ENCODE data around the gene ULK2. TPM values are rescaled to one million over a fixed set of nuclear protein-coding genes. Genes with fewer than 3 reads are reported as not detected.
A peak's percentile ranks its signal among the peaks of the same experiment; 100 is the strongest.

The ULK2 gene
- total RNA-seq, 1 experiment from 2014 or later, result 12.9 TPM

- H3K27me3 ChIP-seq (replicated peaks; ENCODE audit: insufficient read depth, low read depth, low read length, poor library complexity), result no peaks in the 10 kb centered on the region
- H3K36me3 ChIP-seq (ENCODE audit: insufficient read depth, low read length, poor library complexity, severe bottlenecking), result no peaks in the 10 kb centered on the region
- CTCF ChIA-PET, result no interaction called here
- H3K4me3 ChIP-seq (ENCODE audit: low read depth, low read length, poor library complexity, severe bottlenecking), result no peak overlapping the region
- no peaks in the 10 kb centered on the region for H3K4me1 ChIP-seq (ENCODE audit: insufficient read depth, low read length, poor library complexity, severe bottlenecking)
- POLR2A ChIA-PET (ENCODE audit: low non-redundant PET), result no interaction called here
- H3K9me3 ChIP-seq (ENCODE audit: low read depth, low read length, poor library complexity, severe bottlenecking), result no peaks in the 10 kb centered on the region
- no peak for DNase-seq (ENCODE audit: low spot score)
- H3K27ac ChIP-seq (ENCODE audit: low read depth, low read length, poor library complexity, severe bottlenecking), result no peak overlapping the region
- no peak for TF ChIP-seq EZH2 (IDR thresholded peaks at IDR 0.05; ENCODE audit: borderline replicate concordance, low read depth, low read length, poor library complexity, severe bottlenecking)
- TF ChIP-seq CTCF (conservative IDR thresholded peaks at IDR 0.05; ENCODE audit: low read depth, low read length), result no peak
- intact Hi-C loops (cut with micrococcal nuclease; ENCODE audit: unreplicated experiment), result no loop called here
- BruUV-seq (replicated peaks), result no TSS peak
These were observed 5.6 kb upstream of the ULK2 start for GRCh38 chr17:19873346-19873745.

- no peak for DNase-seq (ENCODE audit: low spot score)
- intact Hi-C loops (cut with micrococcal nuclease; ENCODE audit: unreplicated experiment), result loop anchor here (5.0 kb wide), 1 partner anchor 139 kb away; the partner anchor contains the start of gene SPECC1
- no peak for TF ChIP-seq CTCF (conservative IDR thresholded peaks at IDR 0.05; ENCODE audit: low read depth, low read length)
- TF ChIP-seq EZH2 (IDR thresholded peaks at IDR 0.05; ENCODE audit: borderline replicate concordance, low read depth, low read length, poor library complexity, severe bottlenecking), result no peak
- Histone ChIP-seq H3K27me3 (replicated peaks; ENCODE audit: insufficient read depth, low read depth, low read length, poor library complexity) (no peaks in the 10 kb centered on the region), H3K27ac (ENCODE audit: low read depth, low read length, poor library complexity, severe bottlenecking) (peak overlapping the region; percentile 85), H3K9me3 (ENCODE audit: low read depth, low read length, poor library complexity, severe bottlenecking) (no peaks in the 10 kb centered on the region), H3K4me3 (ENCODE audit: low read depth, low read length, poor library complexity, severe bottlenecking) (peak overlapping the region; percentile 95), H3K4me1 (ENCODE audit: insufficient read depth, low read length, poor library complexity, severe bottlenecking) (peaks cover 4% of the 10 kb centered on the region), H3K36me3 (ENCODE audit: insufficient read depth, low read length, poor library complexity, severe bottlenecking) (no peaks in the 10 kb centered on the region)
- ChIA-PET CTCF (no interaction called here), POLR2A (ENCODE audit: low non-redundant PET) (no interaction called here)
- BruUV-seq (replicated peaks), result no TSS peak
These were observed 301 bp upstream of the ULK2 start for GRCh38 chr17:19868079-19868395.

- Histone ChIP-seq H3K27me3 (replicated peaks; ENCODE audit: insufficient read depth, low read depth, low read length, poor library complexity) (no peaks in the 10 kb centered on the region), H3K36me3 (ENCODE audit: insufficient read depth, low read length, poor library complexity, severe bottlenecking) (no peaks in the 10 kb centered on the region), H3K27ac (ENCODE audit: low read depth, low read length, poor library complexity, severe bottlenecking) (peak overlapping the region; percentile 85), H3K9me3 (ENCODE audit: low read depth, low read length, poor library complexity, severe bottlenecking) (no peaks in the 10 kb centered on the region), H3K4me1 (ENCODE audit: insufficient read depth, low read length, poor library complexity, severe bottlenecking) (peaks cover 4% of the 10 kb centered on the region), H3K4me3 (ENCODE audit: low read depth, low read length, poor library complexity, severe bottlenecking) (peak overlapping the region; percentile 95)
- peak; percentile 74 for DNase-seq (ENCODE audit: low spot score)
- intact Hi-C loops (cut with micrococcal nuclease; ENCODE audit: unreplicated experiment), result loop anchor here (5.0 kb wide), 1 partner anchor 140 kb away; the partner anchor contains the start of gene SPECC1
- CTCF ChIA-PET, result no interaction called here
- POLR2A ChIA-PET (ENCODE audit: low non-redundant PET), result no interaction called here
- TF ChIP-seq CTCF (conservative IDR thresholded peaks at IDR 0.05; ENCODE audit: low read depth, low read length), result peak; percentile 37; the same call in 1 of the 2 replicates
- TF ChIP-seq EZH2 (IDR thresholded peaks at IDR 0.05; ENCODE audit: borderline replicate concordance, low read depth, low read length, poor library complexity, severe bottlenecking), result no peak
- BruUV-seq (replicated peaks), result no TSS peak
These were observed 732 bp downstream of the ULK2 start for GRCh38 chr17:19867079-19867328.
